A673 (cell line): Measurements from ENCODE around the gene TMEM17.

Experiments
- CTCF ChIP-seq: fragments of 300-800, 200-600 bp; sonication (generic); conservative IDR thresholded peaks from 2 replicates; pipeline ENCODE4 v1.5.1; 2017; ENCODE audit warnings: low read depth, mild to moderate bottlenecking, antibody characterized with exemption, low read length, moderate library complexity, mixed read lengths
- EZH2 ChIP-seq: fragments of 200-600 bp; sonication (generic); IDR thresholded peaks from 2 replicates; pipeline ENCODE4 v1.6.1; 2017; ENCODE audit warnings: borderline replicate concordance, low read depth, mild to moderate bottlenecking, mixed read lengths, antibody characterized with exemption, low read length; ENCODE audit not compliant: poor library complexity, severe bottlenecking

DNA sequence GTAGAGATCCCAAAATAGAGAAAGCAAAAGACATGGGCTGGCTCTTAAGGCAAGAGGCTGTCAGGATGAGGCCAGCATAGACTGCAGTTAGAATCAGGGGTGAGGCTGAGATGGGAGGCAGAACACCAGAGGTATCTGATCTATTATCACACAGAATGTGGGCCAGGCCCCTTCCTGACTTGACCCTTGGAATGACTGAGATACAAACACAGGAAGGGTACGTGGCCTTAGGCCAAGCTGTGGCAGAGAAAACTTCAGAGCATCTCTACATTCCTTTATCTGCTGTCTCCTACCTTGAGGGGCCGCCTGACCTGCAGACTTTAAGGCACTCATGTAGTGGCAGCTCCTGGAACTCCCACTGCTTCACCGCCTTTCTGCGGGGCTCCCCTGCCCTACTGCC is 28.4 kb downstream of the TMEM17 start:
- TF ChIP-seq CTCF (no peak), EZH2 (no peak)
